Measurements from ENCODE around the gene HPS4. TPM values are rescaled to one million over a fixed set of nuclear protein-coding genes. Genes with fewer than 3 reads are reported as not detected.
"Not testable (repeated sequence)": the region's sequence is repeated elsewhere in the genome, so short reads cannot be mapped to it uniquely, and the experiment has no call there.

The HPS4 gene
- total RNA-seq, 1 experiment from 2014 or later: 35.4 TPM

DNA sequence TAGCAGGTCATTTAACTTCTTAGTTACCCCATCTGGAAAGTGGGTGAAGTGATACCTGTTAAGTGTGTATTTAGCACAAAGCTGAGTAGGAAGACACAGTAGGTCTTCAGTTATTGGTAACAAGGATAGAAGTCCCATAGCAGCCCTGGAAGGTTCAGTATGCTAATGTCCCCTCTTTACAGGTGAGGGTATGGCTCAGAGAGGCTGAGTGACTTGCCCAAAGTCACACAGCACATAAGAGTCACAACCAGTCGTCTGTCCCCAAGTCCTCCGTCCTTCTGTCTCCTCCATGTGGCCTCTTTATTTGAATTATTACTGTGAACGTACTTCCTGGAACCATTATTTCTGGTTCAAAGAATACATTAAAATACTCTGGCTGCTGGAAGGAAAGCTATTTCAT is 44.0 kb downstream of the HPS4 start:
- ChIA-PET RAD21 (ENCODE audit: low non-redundant PET in 1 of 2, low total read pairs in 2 of 2, uncharacterized antibody in 2 of 2, unreplicated experiment in 2 of 2) (no interaction called here), POLR2A (no interaction called here), CTCF (no interaction called here)
- Histone ChIP-seq H3K27ac (ENCODE audit: low read depth, low read length) (no peak overlapping the region), H3K9me3 (ENCODE audit: control insufficient read depth in 1 of 2, insufficient read depth in 1 of 2, low read depth in 1 of 2, low read length in 2 of 2) (no peaks in the 10 kb centered on the region), H3K9me2 (ENCODE audit: insufficient read depth) (no peaks in the 10 kb centered on the region), H3K9ac (ENCODE audit: low read length) (no peak overlapping the region), H3K4me2 (ENCODE audit: low read length) (no peak overlapping the region), H3K4me3 (replicated peaks in 1 of 2; ENCODE audit: low read depth in 1 of 2, low read length in 2 of 2) (no peak overlapping the region), H3K27me3 (ENCODE audit: insufficient read depth, low read length) (no peaks in the 10 kb centered on the region), H3K79me2 (ENCODE audit: insufficient read depth, low read length) (no peaks in the 10 kb centered on the region), H3K4me1 (ENCODE audit: control insufficient read depth in 1 of 2, insufficient read depth in 2 of 2, low read length in 2 of 2) (no peaks in the 10 kb centered on the region; a peak in 1 of 4 replicates), H3K36me3 (ENCODE audit: control insufficient read depth in 1 of 2, insufficient read depth in 2 of 2, low read length in 2 of 2) (peaks cover 0 to 1% of the 10 kb centered on the region in 2 experiments; a peak in 1 of 4 replicates), H2AFZ (ENCODE audit: low read depth, low read length, poor library complexity, severe bottlenecking) (no peak overlapping the region), H4K20me1 (ENCODE audit: insufficient read depth) (no peaks in the 10 kb centered on the region)
- intact Hi-C loops (cut with micrococcal nuclease): no loop called here
- BruUV-seq (replicated peaks): no TSS peak
- DNase-seq (ENCODE audit: low read depth, low spot score) (no peak), ATAC-seq (no peak)
- TF ChIP-seq EGR1 (IDR thresholded peaks at IDR 0.05; ENCODE audit: low read depth): no peak
- TF ChIP-seq FOSL1 (IDR thresholded peaks at IDR 0.05; ENCODE audit: low read depth): no peak
- TF ChIP-seq POLR2AphosphoS5 (IDR thresholded peaks at IDR 0.05; ENCODE audit: low read depth, low read length): no peak
- no peak for TF ChIP-seq ELF1 (IDR thresholded peaks at IDR 0.05; ENCODE audit: borderline replicate concordance, low read depth)
- no peak for TF ChIP-seq EZH2 (IDR thresholded peaks at IDR 0.05)
- TF ChIP-seq ZFX (IDR thresholded peaks at IDR 0.05): no peak
- TF ChIP-seq EZH2phosphoT487 (IDR thresholded peaks at IDR 0.05; ENCODE audit: borderline replicate concordance): no peak
- TF ChIP-seq, protein P1, sequence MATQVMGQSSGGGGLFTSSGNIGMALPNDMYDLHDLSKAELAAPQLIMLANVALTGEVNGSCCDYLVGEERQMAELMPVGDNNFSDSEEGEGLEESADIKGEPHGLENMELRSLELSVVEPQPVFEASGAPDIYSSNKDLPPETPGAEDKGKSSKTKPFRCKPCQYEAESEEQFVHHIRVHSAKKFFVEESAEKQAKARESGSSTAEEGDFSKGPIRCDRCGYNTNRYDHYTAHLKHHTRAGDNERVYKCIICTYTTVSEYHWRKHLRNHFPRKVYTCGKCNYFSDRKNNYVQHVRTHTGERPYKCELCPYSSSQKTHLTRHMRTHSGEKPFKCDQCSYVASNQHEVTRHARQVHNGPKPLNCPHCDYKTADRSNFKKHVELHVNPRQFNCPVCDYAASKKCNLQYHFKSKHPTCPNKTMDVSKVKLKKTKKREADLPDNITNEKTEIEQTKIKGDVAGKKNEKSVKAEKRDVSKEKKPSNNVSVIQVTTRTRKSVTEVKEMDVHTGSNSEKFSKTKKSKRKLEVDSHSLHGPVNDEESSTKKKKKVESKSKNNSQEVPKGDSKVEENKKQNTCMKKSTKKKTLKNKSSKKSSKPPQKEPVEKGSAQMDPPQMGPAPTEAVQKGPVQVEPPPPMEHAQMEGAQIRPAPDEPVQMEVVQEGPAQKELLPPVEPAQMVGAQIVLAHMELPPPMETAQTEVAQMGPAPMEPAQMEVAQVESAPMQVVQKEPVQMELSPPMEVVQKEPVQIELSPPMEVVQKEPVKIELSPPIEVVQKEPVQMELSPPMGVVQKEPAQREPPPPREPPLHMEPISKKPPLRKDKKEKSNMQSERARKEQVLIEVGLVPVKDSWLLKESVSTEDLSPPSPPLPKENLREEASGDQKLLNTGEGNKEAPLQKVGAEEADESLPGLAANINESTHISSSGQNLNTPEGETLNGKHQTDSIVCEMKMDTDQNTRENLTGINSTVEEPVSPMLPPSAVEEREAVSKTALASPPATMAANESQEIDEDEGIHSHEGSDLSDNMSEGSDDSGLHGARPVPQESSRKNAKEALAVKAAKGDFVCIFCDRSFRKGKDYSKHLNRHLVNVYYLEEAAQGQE (IDR thresholded peaks at IDR 0.05; ENCODE audit: low read depth): no peak
- TF ChIP-seq MAX (IDR thresholded peaks at IDR 0.05): no peak
- no peak for TF ChIP-seq RAD21 (IDR thresholded peaks at IDR 0.05; ENCODE audit: low read depth)
- no peak for TF ChIP-seq CEBPB (IDR thresholded peaks at IDR 0.05; ENCODE audit: low read depth)
- TF ChIP-seq, protein P2, sequence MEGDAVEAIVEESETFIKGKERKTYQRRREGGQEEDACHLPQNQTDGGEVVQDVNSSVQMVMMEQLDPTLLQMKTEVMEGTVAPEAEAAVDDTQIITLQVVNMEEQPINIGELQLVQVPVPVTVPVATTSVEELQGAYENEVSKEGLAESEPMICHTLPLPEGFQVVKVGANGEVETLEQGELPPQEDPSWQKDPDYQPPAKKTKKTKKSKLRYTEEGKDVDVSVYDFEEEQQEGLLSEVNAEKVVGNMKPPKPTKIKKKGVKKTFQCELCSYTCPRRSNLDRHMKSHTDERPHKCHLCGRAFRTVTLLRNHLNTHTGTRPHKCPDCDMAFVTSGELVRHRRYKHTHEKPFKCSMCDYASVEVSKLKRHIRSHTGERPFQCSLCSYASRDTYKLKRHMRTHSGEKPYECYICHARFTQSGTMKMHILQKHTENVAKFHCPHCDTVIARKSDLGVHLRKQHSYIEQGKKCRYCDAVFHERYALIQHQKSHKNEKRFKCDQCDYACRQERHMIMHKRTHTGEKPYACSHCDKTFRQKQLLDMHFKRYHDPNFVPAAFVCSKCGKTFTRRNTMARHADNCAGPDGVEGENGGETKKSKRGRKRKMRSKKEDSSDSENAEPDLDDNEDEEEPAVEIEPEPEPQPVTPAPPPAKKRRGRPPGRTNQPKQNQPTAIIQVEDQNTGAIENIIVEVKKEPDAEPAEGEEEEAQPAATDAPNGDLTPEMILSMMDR (IDR thresholded peaks at IDR 0.05 in 2 of 3, conservative IDR thresholded peaks at IDR 0.05 in 1 of 3; ENCODE audit: borderline replicate concordance in 1 of 3, insufficient read depth in 1 of 3, low read depth in 2 of 3, low read length in 2 of 3): no peak
- TF ChIP-seq SIN3A (IDR thresholded peaks at IDR 0.05; ENCODE audit: low read depth): no peak

DNA sequence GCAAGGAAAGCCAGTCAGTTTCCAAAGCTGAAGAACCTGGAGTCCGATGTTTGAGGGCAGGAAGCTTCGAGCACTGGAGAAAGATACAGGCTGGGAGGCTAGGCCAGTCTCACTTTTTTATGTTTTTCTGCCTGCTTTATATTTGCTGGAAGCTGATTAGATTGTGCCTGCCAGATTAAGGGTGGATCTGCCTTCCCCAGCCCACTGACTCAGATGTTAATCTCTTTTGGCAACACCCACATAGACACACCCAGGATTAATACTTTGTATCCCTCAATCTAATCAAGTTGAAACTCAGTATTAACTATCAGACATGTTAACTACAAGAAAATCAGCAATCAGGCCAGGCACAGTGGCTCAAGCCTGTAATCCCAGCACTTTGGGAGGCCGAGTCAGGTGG is 44.8 kb downstream of the HPS4 start:
- RAD21 ChIA-PET (ENCODE audit: low non-redundant PET in 1 of 2, low total read pairs in 2 of 2, uncharacterized antibody in 2 of 2, unreplicated experiment in 2 of 2); H3K9me2 ChIP-seq (ENCODE audit: insufficient read depth); ATAC-seq; H3K27me3 ChIP-seq (ENCODE audit: insufficient read depth, low read length); H2AFZ ChIP-seq (ENCODE audit: low read depth, low read length, poor library complexity, severe bottlenecking); H3K9me3 ChIP-seq (ENCODE audit: control insufficient read depth in 1 of 2, insufficient read depth in 1 of 2, low read depth in 1 of 2, low read length in 2 of 2); H3K27ac ChIP-seq (ENCODE audit: low read depth, low read length); DNase-seq (ENCODE audit: low read depth, low spot score); BruUV-seq (replicated peaks); H3K79me2 ChIP-seq (ENCODE audit: insufficient read depth, low read length); H3K4me3 ChIP-seq (replicated peaks in 1 of 2; ENCODE audit: low read depth in 1 of 2, low read length in 2 of 2); H4K20me1 ChIP-seq (ENCODE audit: insufficient read depth); CTCF ChIA-PET; intact Hi-C loops (cut with micrococcal nuclease); POLR2A ChIA-PET; H3K4me2 ChIP-seq (ENCODE audit: low read length); H3K9ac ChIP-seq (ENCODE audit: low read length); H3K36me3 ChIP-seq (ENCODE audit: control insufficient read depth in 1 of 2, insufficient read depth in 2 of 2, low read length in 2 of 2); H3K4me1 ChIP-seq (ENCODE audit: control insufficient read depth in 1 of 2, insufficient read depth in 2 of 2, low read length in 2 of 2): not testable (repeated sequence)
